Gastrocnemius medialis (tissue), 4 donors: ENCODE results near the gene GALNT16. TPM values are rescaled to one million over a fixed set of nuclear protein-coding genes. Genes with fewer than 3 reads are reported as not detected.

Experiments
- ATAC-seq, 2 donors: fragments of 150-250 bp; one replicate each; pipeline ENCODE4 v1.9.1; 2016
- DNase-seq, 2 donors: peaks; one replicate each; pipeline ENCODE4 v3.0.0-alpha.2; 2019
- H3K27ac ChIP-seq, 4 donors: fragments of 200-600 bp; sonication (generic); 1 replicate in 1 of 4; 2 replicates in 3 of 4; pipeline ENCODE4 v1.5.1; 2016 to 2018; ENCODE audit warnings: mild to moderate bottlenecking in 2 of 4, moderate library complexity in 1 of 4
- H3K27me3 ChIP-seq, 3 donors: fragments of 200-600 bp; sonication (generic) in 2 of 3; 1 replicate in 1 of 3; 2 replicates in 2 of 3; pipeline versions ENCODE4 v1.5.1 to v1.6.0; 2016 to 2019; ENCODE audit warnings: mild to moderate bottlenecking in 1 of 3, moderate library complexity in 1 of 3
- H3K36me3 ChIP-seq, 2 donors: fragments of 200-600 bp; sonication (generic) in 1 of 2; one replicate each; pipeline ENCODE4 v1.5.1; 2017 to 2018
- H3K4me1 ChIP-seq, 2 donors: fragments of 200-600 bp; sonication (generic) in 1 of 2; one replicate each; pipeline ENCODE4 v1.5.1; 2016 to 2017; ENCODE audit warnings: mild to moderate bottlenecking in 2 of 2
- H3K4me3 ChIP-seq, 4 donors: fragments of 200-600 bp; sonication (generic) in 3 of 4; 1 replicate in 1 of 4; 2 replicates in 3 of 4; pipeline ENCODE4 v1.5.1; 2016 to 2019; ENCODE audit warnings: mild to moderate bottlenecking in 2 of 4
- H3K9me3 ChIP-seq, 3 donors: fragments of 200-600 bp; sonication (generic) in 2 of 3; 1 replicate in 1 of 3; 2 replicates in 2 of 3; pipeline ENCODE4 v1.5.1; 2016 to 2019
- POLR2A ChIP-seq, 2 donors: fragments of 450-650 bp; IDR thresholded peaks; one replicate each; pipeline ENCODE4 v1.6.1; 2017; ENCODE audit warnings: antibody characterized with exemption in 2 of 2, mild to moderate bottlenecking in 2 of 2, moderate library complexity in 2 of 2
- in situ Hi-C, 4 donors: fragments of 200-750 bp; cut with MboI; loops; one replicate each; pipeline versions ENCODE4 v1.15.0 to v1.8.0; 2017; ENCODE audit warnings: low sequenced_read_pairs in 4 of 4
- intact Hi-C: fragments of 100-400 bp; cut with DNase I; formaldehyde crosslinking; loops from one replicate; pipeline ENCODE4 v1.15.1; 2023; ENCODE audit warnings: low total_unique reads
- total RNA-seq, 4 donors: library from RNA; depleted of rRNA; stranded (reverse); fragments of >200 nt; gene quantifications; one replicate each; pipeline versions ENCODE4 v1.1.0 to v1.2.3, GENCODE V29; 2016
- TF ChIP-seq, protein P1 (sequence below), 5 experiments: fragments of 450-650 bp in 3 of 5; fragments of 200-600 bp in 2 of 5; sonication (generic) in 2 of 5; IDR thresholded peaks in 4 of 5; conservative IDR thresholded peaks in 1 of 5; 1 replicate in 4 of 5; 2 replicates in 1 of 5; pipeline ENCODE4 v1.5.1; 2016 to 2019; ENCODE audit warnings: antibody characterized with exemption in 5 of 5, mild to moderate bottlenecking in 3 of 5, moderate library complexity in 3 of 5

Gene GALNT16
- total RNA-seq, 4 donors from 2014 or later, result 0.15 to 2.7 (median 1.7) TPM

DNA sequence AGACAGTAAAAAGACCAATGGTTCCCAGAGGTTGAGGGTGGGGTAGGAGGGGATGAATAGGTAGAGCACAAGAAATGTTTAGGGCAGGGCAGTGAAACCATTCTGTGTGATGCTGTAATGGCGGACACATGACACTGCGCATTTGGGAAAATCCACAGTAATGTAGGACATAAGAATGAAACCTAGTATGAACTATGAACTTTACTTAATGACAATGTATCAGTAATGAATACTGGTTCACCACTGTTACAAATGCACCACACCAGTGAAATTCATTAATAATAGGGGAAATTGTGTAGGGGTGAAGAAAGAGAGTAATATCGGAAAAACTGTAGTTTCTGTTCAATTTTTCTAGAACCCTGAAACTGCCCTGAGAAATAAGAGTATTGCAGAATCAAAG lies 132.5 kb downstream of the GALNT16 start:
- no peaks in the 10 kb centered on the region for H3K9me3 ChIP-seq
- in situ Hi-C loops, result loop anchor here in 1 of 4 donors (10.0 kb wide), 1 partner anchor 372 kb away; the partner anchor contains the start of gene SRSF5
- H3K4me3 ChIP-seq, result no peak overlapping the region
- H3K36me3 ChIP-seq, result peaks cover 0 to 51% of the 10 kb centered on the region in 2 donors
- H3K27me3 ChIP-seq, result no peaks in the 10 kb centered on the region
- ATAC-seq, result no peak
- intact Hi-C loops, result no loop called here
- no peak for TF ChIP-seq POLR2A (IDR thresholded peaks at IDR 0.05)
- TF ChIP-seq, protein P1, sequence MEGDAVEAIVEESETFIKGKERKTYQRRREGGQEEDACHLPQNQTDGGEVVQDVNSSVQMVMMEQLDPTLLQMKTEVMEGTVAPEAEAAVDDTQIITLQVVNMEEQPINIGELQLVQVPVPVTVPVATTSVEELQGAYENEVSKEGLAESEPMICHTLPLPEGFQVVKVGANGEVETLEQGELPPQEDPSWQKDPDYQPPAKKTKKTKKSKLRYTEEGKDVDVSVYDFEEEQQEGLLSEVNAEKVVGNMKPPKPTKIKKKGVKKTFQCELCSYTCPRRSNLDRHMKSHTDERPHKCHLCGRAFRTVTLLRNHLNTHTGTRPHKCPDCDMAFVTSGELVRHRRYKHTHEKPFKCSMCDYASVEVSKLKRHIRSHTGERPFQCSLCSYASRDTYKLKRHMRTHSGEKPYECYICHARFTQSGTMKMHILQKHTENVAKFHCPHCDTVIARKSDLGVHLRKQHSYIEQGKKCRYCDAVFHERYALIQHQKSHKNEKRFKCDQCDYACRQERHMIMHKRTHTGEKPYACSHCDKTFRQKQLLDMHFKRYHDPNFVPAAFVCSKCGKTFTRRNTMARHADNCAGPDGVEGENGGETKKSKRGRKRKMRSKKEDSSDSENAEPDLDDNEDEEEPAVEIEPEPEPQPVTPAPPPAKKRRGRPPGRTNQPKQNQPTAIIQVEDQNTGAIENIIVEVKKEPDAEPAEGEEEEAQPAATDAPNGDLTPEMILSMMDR (IDR thresholded peaks at IDR 0.05 in 4 of 5, conservative IDR thresholded peaks at IDR 0.05 in 1 of 5), result no peak
- H3K27ac ChIP-seq, result no peak overlapping the region
- DNase-seq, result no peak
- peaks cover 9 to 19% of the 10 kb centered on the region in 2 donors for H3K4me1 ChIP-seq

GRCh38 chr14:69395929-69396328 lies 136.0 kb downstream of the GALNT16 start:
- H3K4me3 ChIP-seq, result no peak overlapping the region
- TF ChIP-seq POLR2A (IDR thresholded peaks at IDR 0.05), result no peak
- ATAC-seq (no peak), DNase-seq (no peak)
- H3K27me3 ChIP-seq, result no peaks in the 10 kb centered on the region
- in situ Hi-C loops (loop anchor here in 1 of 4 donors (10.0 kb wide), 1 partner anchor 369 kb away; the partner anchor contains the start of gene SRSF5), intact Hi-C loops (loop anchor here (5.0 kb wide), 1 partner anchor 371 kb away; the partner anchor contains the start of gene SRSF5)
- peaks cover 28 to 34% of the 10 kb centered on the region in 2 donors for H3K4me1 ChIP-seq
- H3K36me3 ChIP-seq, result peaks cover 0 to 45% of the 10 kb centered on the region in 2 donors
- no peak overlapping the region for H3K27ac ChIP-seq
- no peaks in the 10 kb centered on the region for H3K9me3 ChIP-seq

DNA sequence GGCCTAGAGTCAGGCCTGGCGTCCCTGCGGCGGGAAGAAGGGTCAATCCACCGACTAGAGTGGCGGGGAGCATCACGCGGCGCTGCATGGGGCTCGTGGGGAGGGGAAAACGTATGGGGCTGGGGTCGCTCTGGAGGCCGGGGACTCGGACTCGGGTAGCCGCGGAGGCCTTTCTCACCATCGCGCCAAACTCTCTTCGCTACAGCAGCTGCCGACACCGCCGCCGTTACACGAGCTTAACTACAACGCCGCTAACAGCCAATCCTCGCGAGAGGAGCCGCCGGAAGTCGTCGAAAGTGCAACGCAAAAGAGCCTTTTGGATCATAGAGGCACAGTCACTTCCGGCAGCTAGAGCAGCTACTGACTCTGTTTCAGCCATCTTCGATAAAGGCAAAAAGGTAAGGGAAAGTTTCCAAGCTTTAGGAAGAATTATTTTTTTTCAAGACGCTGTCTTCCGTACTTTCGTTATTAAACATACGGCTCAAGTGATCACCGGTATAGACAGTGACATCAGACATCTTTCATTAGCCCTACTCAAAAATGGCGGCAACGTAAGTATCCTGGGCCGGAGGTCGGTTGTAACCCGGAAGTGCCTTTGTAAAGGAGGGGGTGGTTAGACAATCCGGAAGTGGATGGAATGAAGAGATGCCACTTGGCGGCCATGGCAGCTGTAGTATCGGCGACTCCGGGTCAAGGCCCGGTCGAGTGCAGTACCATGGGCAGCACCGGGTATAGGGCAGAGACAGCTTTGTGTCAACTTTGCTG lies 138.3 kb downstream of the GALNT16 start, which contains the start of the genes ERH and SLC39A9:
Gene ERH, minus strand, starts transcription at position 247 of the 765 bp plus-strand sequence. Its CDS starts 66 bp downstream, at position 181.
Gene SLC39A9, plus strand, starts transcription at position 640 of the 765 bp plus-strand sequence. CDS start 678 bp downstream, outside the sequence.
- peak; percentile 94 to 96 for DNase-seq
- Histone ChIP-seq H3K4me1 (peaks cover 37 to 42% of the 10 kb centered on the region in 2 donors), H3K9me3 (no peaks in the 10 kb centered on the region), H3K27ac (peak within 1 kb of the TSS; percentile 89 to 94 (median 91)), H3K27me3 (no peaks in the 10 kb centered on the region), H3K36me3 (peaks cover 0 to 33% of the 10 kb centered on the region in 2 donors), H3K4me3 (peak within 1 kb of the TSS; percentile 82 to 91 (median 84))
- in situ Hi-C loops, result loop anchor here in 1 of 4 donors (10.0 kb wide), 1 partner anchor 367 kb away; the partner anchor contains the start of gene SRSF5
- peak; percentile 59 to 71 for TF ChIP-seq POLR2A (IDR thresholded peaks at IDR 0.05)
- TF ChIP-seq, protein P1 (IDR thresholded peaks at IDR 0.05 in 4 of 5, conservative IDR thresholded peaks at IDR 0.05 in 1 of 5), result no peak
- ATAC-seq, result peak; percentile 99
- intact Hi-C loops, result loop anchor here (1.0 to 5.0 kb wide), 4 partner anchors 63 to 369 kb away; partner anchors contain the start of genes DCAF5, EXD2 and SRSF5

GRCh38 chr14:69398818-69399210 lies 138.9 kb downstream of the GALNT16 start:
- Histone ChIP-seq H3K9me3 (no peaks in the 10 kb centered on the region), H3K4me3 (peak overlapping the region; percentile 82 to 91 (median 84)), H3K27me3 (no peaks in the 10 kb centered on the region), H3K4me1 (peaks cover 37 to 42% of the 10 kb centered on the region in 2 donors), H3K36me3 (peaks cover 0 to 28% of the 10 kb centered on the region in 2 donors), H3K27ac (peak overlapping the region; percentile 89 to 94 (median 91))
- ATAC-seq (no peak), DNase-seq (no peak)
- TF ChIP-seq, protein P1 (IDR thresholded peaks at IDR 0.05 in 4 of 5, conservative IDR thresholded peaks at IDR 0.05 in 1 of 5), result no peak
- TF ChIP-seq POLR2A (IDR thresholded peaks at IDR 0.05), result no peak
- intact Hi-C loops, result loop anchor here (1.0 to 5.0 kb wide), 4 partner anchors 62 to 368 kb away; partner anchors contain the start of genes DCAF5, EXD2 and SRSF5
- in situ Hi-C loops, result loop anchor here in 1 of 4 donors (10.0 kb wide), 1 partner anchor 366 kb away; the partner anchor contains the start of gene SRSF5
